Sigmoid colon (tissue), 4 donors: ENCODE results near the gene PDZRN4.

Experiments
- POLR2AphosphoS5 ChIP-seq, 4 donors: sonication (generic); formaldehyde crosslinking; IDR thresholded peaks; one replicate each; pipeline ENCODE4 v1.6.1; 2017; ENCODE audit warnings: antibody characterized with exemption in 4 of 4
- TF ChIP-seq, protein P1 (sequence below), 4 experiments: fragments of 450-650 bp in 3 of 4; fragments of 200-600 bp in 1 of 4; IDR thresholded peaks; one replicate each; pipeline ENCODE4 v1.5.1; 2016 to 2019; ENCODE audit warnings: antibody characterized with exemption in 4 of 4, mild to moderate bottlenecking in 3 of 4, moderate library complexity in 2 of 4

DNA sequence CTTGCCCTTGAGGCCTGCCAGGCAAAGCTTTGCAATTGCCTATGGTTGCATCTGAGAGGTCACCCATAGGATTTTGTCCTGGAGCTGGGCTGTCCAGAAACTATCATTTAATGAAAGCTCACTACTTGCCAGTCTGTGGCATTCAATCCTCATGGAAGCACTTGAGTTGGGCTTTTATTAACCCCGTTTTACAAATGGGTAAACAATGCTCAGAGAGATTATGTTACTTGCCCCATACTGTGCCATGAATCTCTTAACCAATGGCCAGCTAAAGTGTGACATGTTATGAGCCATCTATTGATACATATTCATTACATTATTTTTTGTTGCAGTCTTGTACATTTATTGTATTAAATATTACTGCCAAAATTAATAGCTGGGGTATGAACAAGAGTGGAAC, 35.9 kb downstream of the PDZRN4 start:
- TF ChIP-seq POLR2AphosphoS5 (IDR thresholded peaks at IDR 0.05): no peak
- TF ChIP-seq, protein P1, sequence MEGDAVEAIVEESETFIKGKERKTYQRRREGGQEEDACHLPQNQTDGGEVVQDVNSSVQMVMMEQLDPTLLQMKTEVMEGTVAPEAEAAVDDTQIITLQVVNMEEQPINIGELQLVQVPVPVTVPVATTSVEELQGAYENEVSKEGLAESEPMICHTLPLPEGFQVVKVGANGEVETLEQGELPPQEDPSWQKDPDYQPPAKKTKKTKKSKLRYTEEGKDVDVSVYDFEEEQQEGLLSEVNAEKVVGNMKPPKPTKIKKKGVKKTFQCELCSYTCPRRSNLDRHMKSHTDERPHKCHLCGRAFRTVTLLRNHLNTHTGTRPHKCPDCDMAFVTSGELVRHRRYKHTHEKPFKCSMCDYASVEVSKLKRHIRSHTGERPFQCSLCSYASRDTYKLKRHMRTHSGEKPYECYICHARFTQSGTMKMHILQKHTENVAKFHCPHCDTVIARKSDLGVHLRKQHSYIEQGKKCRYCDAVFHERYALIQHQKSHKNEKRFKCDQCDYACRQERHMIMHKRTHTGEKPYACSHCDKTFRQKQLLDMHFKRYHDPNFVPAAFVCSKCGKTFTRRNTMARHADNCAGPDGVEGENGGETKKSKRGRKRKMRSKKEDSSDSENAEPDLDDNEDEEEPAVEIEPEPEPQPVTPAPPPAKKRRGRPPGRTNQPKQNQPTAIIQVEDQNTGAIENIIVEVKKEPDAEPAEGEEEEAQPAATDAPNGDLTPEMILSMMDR (IDR thresholded peaks at IDR 0.05): no peak
